ENCODE measurements around the gene CDH10.

Gene CDH10

DNA sequence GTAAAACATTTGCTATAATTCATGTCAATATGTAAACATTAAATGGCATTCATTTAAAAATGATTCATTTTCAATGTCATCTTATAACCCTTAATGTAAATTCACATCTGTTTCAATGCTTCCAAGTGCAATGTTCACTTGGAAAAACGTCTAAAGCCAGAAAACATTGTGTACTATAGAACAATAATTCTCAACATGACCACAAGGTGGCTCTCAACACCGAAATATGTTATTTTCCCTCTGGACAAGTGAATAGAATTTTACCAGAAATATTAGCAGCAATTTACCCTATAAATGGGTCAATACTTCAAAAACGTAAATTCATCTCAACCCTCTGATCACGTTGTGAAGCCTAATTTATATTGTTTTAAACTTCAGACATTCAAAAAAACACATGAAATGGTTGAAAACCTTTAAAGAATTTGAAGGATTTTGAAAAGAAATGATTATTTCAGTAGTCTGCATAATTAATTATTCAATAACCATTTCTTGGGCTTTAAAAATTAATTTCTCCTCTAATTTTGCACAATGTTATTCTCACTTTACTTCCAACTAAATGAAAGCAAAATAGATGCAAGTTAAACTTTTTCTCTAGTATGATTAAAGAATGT is 11.0 kb downstream of the CDH10 start:
- Histone ChIP-seq H3K36me3 (ENCODE audit: insufficient read depth, low read depth, low read length) (no peaks in the 10 kb centered on the region), H3K4me3 (ENCODE audit: low read length) (no peak overlapping the region), H3K27ac (ENCODE audit: low read length) (no peak overlapping the region), H3K9ac (ENCODE audit: low read depth, low read length) (no peak overlapping the region), H3K4me1 (ENCODE audit: insufficient read depth, low read length) (peaks cover 7% of the 10 kb centered on the region; the same call in 1 of the 2 replicates), H3K27me3 (ENCODE audit: insufficient read depth, low read length) (no peaks in the 10 kb centered on the region), H3K9me3 (ENCODE audit: insufficient read depth, low read depth, low read length) (no peaks in the 10 kb centered on the region)

DNA sequence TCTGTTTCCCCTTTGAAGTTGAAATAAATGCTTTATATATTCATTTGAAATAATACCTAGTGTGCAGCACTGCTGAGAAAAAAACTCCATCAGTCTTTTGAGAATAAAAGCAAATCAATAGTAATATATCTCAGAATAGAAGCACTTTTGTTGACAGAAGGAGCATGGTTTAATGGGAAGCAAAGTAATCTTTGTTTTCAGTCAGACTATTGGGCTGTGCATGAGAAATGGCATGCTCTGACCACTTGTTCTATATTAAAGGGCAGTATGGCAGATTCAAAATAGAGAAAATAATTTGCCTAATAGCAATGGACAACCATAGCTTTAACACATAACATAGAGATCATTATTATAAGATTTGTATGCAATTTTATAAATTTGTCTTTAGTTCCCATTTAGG is 12.4 kb downstream of the CDH10 start:
- Histone ChIP-seq H3K27me3 (ENCODE audit: insufficient read depth, low read length) (no peaks in the 10 kb centered on the region), H3K9me3 (ENCODE audit: insufficient read depth, low read depth, low read length) (no peaks in the 10 kb centered on the region), H3K4me1 (ENCODE audit: insufficient read depth, low read length) (peaks cover 7% of the 10 kb centered on the region; the same call in 1 of the 2 replicates), H3K9ac (ENCODE audit: low read depth, low read length) (no peak overlapping the region), H3K36me3 (ENCODE audit: insufficient read depth, low read depth, low read length) (no peaks in the 10 kb centered on the region), H3K4me3 (ENCODE audit: low read length) (no peak overlapping the region), H3K27ac (ENCODE audit: low read length) (no peak overlapping the region)

DNA sequence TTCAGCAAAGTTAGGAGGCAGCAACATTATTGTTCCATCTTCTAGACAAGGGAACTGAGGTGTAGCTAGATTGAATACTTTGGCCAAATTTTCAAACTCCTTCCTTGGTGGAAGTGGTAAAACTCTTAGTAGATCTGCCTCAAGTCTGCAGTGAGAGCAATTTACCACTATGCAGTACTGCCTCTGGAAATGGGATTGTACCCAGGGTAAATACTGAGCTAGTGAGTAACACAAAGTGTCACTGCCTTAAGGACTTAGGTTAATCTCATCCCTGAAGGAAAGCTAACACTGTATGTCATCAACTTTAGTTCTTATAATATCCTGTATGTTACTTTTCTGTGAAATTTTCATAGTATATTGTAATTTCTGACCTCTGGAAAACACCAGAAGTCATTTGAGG is 13.9 kb downstream of the CDH10 start:
- no peak overlapping the region for H3K27ac ChIP-seq (ENCODE audit: low read length)
- no peaks in the 10 kb centered on the region for H3K9me3 ChIP-seq (ENCODE audit: insufficient read depth, low read depth, low read length)
- H3K4me3 ChIP-seq (ENCODE audit: low read length), result no peak overlapping the region
- no peak overlapping the region for H3K9ac ChIP-seq (ENCODE audit: low read depth, low read length)
- H3K27me3 ChIP-seq (ENCODE audit: insufficient read depth, low read length), result no peaks in the 10 kb centered on the region
- H3K36me3 ChIP-seq (ENCODE audit: insufficient read depth, low read depth, low read length), result no peaks in the 10 kb centered on the region
- H3K4me1 ChIP-seq (ENCODE audit: insufficient read depth, low read length), result peaks cover 7% of the 10 kb centered on the region; the same call in 1 of the 2 replicates

GRCh38 chr5:24629798-24630197 is 15.0 kb downstream of the CDH10 start:
- no peaks in the 10 kb centered on the region for H3K9me3 ChIP-seq (ENCODE audit: insufficient read depth, low read depth, low read length)
- peaks cover under 1% of the 10 kb centered on the region; the same call in 1 of the 2 replicates for H3K4me1 ChIP-seq (ENCODE audit: insufficient read depth, low read length)
- H3K4me3 ChIP-seq (ENCODE audit: low read length), result no peak overlapping the region
- H3K9ac ChIP-seq (ENCODE audit: low read depth, low read length), result no peak overlapping the region
- no peaks in the 10 kb centered on the region for H3K36me3 ChIP-seq (ENCODE audit: insufficient read depth, low read depth, low read length)
- H3K27me3 ChIP-seq (ENCODE audit: insufficient read depth, low read length), result no peaks in the 10 kb centered on the region
- H3K27ac ChIP-seq (ENCODE audit: low read length), result no peak overlapping the region

- H3K27me3 ChIP-seq (ENCODE audit: insufficient read depth, low read length), result no peaks in the 10 kb centered on the region
- H3K9ac ChIP-seq (ENCODE audit: low read depth, low read length), result no peak overlapping the region
- H3K4me1 ChIP-seq (ENCODE audit: insufficient read depth, low read length), result peaks cover 18% of the 10 kb centered on the region
- no peak overlapping the region for H3K4me3 ChIP-seq (ENCODE audit: low read length)
- H3K9me3 ChIP-seq (ENCODE audit: insufficient read depth, low read depth, low read length), result no peaks in the 10 kb centered on the region
- no peaks in the 10 kb centered on the region for H3K36me3 ChIP-seq (ENCODE audit: insufficient read depth, low read depth, low read length)
- H3K27ac ChIP-seq (ENCODE audit: low read length), result no peak overlapping the region
Measured at GRCh38 chr5:24624872-24625271, 19.9 kb downstream of the CDH10 start.

DNA sequence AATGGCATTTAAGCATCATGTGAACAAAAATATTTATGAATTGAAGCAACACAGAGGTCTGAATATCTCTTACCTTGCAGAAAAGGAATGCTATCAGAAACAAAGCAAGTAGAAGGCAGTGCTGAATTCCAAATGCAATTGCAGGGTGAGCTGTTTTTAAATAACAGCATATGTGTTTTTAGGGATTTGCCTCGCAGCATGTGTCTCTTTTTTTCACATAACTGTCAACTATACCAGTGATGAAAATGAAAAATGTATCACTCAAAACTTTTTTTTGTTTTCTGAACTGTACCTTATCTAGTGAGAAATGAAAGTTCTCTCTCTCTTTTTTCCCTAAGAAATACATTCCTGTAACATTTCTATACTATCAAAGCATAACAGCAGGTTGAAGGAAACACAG is 21.2 kb downstream of the CDH10 start:
- H3K9ac ChIP-seq (ENCODE audit: low read depth, low read length), result no peak overlapping the region
- H3K4me1 ChIP-seq (ENCODE audit: insufficient read depth, low read length), result peaks cover 18% of the 10 kb centered on the region
- no peak overlapping the region for H3K4me3 ChIP-seq (ENCODE audit: low read length)
- H3K9me3 ChIP-seq (ENCODE audit: insufficient read depth, low read depth, low read length), result no peaks in the 10 kb centered on the region
- H3K36me3 ChIP-seq (ENCODE audit: insufficient read depth, low read depth, low read length), result no peaks in the 10 kb centered on the region
- no peak overlapping the region for H3K27ac ChIP-seq (ENCODE audit: low read length)
- no peaks in the 10 kb centered on the region for H3K27me3 ChIP-seq (ENCODE audit: insufficient read depth, low read length)

DNA sequence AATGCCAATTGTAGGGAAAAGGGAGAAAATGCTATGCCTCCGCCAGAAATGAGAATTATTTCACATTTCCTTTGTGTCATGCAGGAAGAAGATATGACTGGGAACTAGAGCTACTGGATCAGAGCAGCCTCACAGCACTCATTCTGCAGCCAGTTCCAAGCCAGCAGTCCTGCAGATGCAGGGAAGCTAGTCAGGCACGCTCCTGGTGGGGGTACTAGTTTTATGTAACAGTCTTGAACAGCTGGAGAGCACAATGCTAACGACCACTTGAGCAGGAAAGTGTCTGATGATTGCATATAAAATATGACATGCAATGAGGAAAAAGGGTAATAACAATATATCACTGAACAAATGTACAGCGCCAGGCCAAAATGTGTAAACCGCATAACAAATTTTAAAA is 21.7 kb downstream of the CDH10 start:
- Histone ChIP-seq H3K27me3 (ENCODE audit: insufficient read depth, low read length) (no peaks in the 10 kb centered on the region), H3K4me3 (ENCODE audit: low read length) (no peak overlapping the region), H3K9ac (ENCODE audit: low read depth, low read length) (no peak overlapping the region), H3K36me3 (ENCODE audit: insufficient read depth, low read depth, low read length) (no peaks in the 10 kb centered on the region), H3K9me3 (ENCODE audit: insufficient read depth, low read depth, low read length) (no peaks in the 10 kb centered on the region), H3K4me1 (ENCODE audit: insufficient read depth, low read length) (peaks cover 18% of the 10 kb centered on the region), H3K27ac (ENCODE audit: low read length) (no peak overlapping the region)

GRCh38 chr5:24621792-24622191 is 23.0 kb downstream of the CDH10 start:
- no peaks in the 10 kb centered on the region for H3K27me3 ChIP-seq (ENCODE audit: insufficient read depth, low read length)

DNA sequence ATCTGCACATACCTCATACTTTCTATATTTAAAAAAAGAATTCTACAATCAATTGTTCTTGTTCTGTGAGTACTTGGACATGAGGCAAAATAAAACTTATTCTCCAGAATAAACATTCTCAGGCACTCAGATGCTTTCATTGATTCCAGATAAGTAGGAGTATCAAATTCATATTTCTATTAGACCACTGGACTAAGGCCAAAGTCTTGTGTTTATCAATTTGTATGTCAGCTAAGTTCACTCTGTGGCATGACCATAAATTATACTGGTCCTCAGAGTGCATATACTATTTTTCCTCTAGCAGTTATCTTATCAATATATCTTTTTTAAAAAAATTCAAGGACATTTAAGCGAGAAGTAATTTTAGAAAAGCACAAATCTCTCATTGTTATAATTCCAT is 28.2 kb downstream of the CDH10 start:
- Histone ChIP-seq H3K27me3 (ENCODE audit: insufficient read depth, low read length) (no peaks in the 10 kb centered on the region), H3K4me1 (ENCODE audit: insufficient read depth, low read length) (no peaks in the 10 kb centered on the region), H3K4me3 (ENCODE audit: low read length) (no peak overlapping the region), H3K9ac (ENCODE audit: low read depth, low read length) (no peak overlapping the region), H3K27ac (ENCODE audit: low read length) (no peak overlapping the region), H3K9me3 (ENCODE audit: insufficient read depth, low read depth, low read length) (no peaks in the 10 kb centered on the region), H3K36me3 (ENCODE audit: insufficient read depth, low read depth, low read length) (no peaks in the 10 kb centered on the region)

More at GRCh38 chr5:24621792-24622191, 23.0 kb downstream of the CDH10 start:
- H3K36me3 ChIP-seq (ENCODE audit: insufficient read depth, low read depth, low read length), result no peaks in the 10 kb centered on the region
- no peaks in the 10 kb centered on the region for H3K9me3 ChIP-seq (ENCODE audit: insufficient read depth, low read depth, low read length)
- no peak overlapping the region for H3K4me3 ChIP-seq (ENCODE audit: low read length)
- no peak overlapping the region for H3K9ac ChIP-seq (ENCODE audit: low read depth, low read length)
- H3K4me1 ChIP-seq (ENCODE audit: insufficient read depth, low read length), result peaks cover 18% of the 10 kb centered on the region
- no peak overlapping the region for H3K27ac ChIP-seq (ENCODE audit: low read length)

DNA sequence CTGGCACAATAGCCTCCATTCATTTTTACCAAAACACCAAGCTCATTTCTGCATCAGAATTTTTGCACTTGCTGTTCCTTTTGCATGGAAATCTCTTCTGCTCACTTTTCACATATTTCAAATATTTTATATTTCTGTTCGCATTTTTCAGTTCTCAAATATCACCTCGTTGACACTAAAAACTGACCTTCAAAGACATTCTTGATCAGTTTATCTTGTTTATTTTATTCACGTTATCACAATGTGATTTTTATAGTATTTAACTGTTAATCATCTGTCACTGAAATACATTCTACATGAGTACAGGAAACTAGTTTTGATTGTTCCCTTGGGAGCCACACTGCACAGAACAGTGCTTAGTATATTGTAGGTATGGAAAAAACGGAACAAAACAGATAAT is 29.6 kb downstream of the CDH10 start:
- Histone ChIP-seq H3K4me3 (ENCODE audit: low read length) (no peak overlapping the region), H3K9me3 (ENCODE audit: insufficient read depth, low read depth, low read length) (no peaks in the 10 kb centered on the region), H3K4me1 (ENCODE audit: insufficient read depth, low read length) (no peaks in the 10 kb centered on the region), H3K9ac (ENCODE audit: low read depth, low read length) (no peak overlapping the region), H3K36me3 (ENCODE audit: insufficient read depth, low read depth, low read length) (no peaks in the 10 kb centered on the region), H3K27ac (ENCODE audit: low read length) (no peak overlapping the region), H3K27me3 (ENCODE audit: insufficient read depth, low read length) (no peaks in the 10 kb centered on the region)

DNA sequence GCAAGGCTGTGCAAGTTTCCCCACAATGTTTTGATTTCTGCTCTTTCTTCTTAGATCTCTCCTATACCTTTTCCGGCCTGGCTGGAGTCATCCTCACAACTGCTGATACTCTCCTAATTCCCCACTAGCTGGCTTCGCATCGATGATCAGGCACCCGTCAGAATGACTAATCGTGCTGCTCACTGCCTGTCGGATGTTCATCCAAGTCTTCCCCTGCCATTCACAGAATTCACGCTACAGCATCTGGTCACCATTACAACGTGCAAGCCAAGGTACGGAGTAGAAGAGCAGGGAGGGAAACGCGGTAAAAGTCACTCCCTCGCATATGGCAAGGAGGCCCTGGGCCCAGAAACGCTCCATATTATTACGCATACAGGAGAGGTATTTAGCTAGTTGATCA is 35.1 kb downstream of the CDH10 start:
- no peak overlapping the region for H3K27ac ChIP-seq (ENCODE audit: low read length)
- H3K27me3 ChIP-seq (ENCODE audit: insufficient read depth, low read length), result no peaks in the 10 kb centered on the region
- H3K4me3 ChIP-seq (ENCODE audit: low read length), result no peak overlapping the region
- H3K9me3 ChIP-seq (ENCODE audit: insufficient read depth, low read depth, low read length), result no peaks in the 10 kb centered on the region
- no peaks in the 10 kb centered on the region for H3K36me3 ChIP-seq (ENCODE audit: insufficient read depth, low read depth, low read length)
- no peaks in the 10 kb centered on the region for H3K4me1 ChIP-seq (ENCODE audit: insufficient read depth, low read length)
- no peak overlapping the region for H3K9ac ChIP-seq (ENCODE audit: low read depth, low read length)

- H3K27ac ChIP-seq (ENCODE audit: low read length), result no peak overlapping the region
- no peaks in the 10 kb centered on the region for H3K27me3 ChIP-seq (ENCODE audit: insufficient read depth, low read length)
- no peaks in the 10 kb centered on the region for H3K9me3 ChIP-seq (ENCODE audit: insufficient read depth, low read depth, low read length)
- no peak overlapping the region for H3K4me3 ChIP-seq (ENCODE audit: low read length)
- H3K4me1 ChIP-seq (ENCODE audit: insufficient read depth, low read length), result no peaks in the 10 kb centered on the region
- H3K9ac ChIP-seq (ENCODE audit: low read depth, low read length), result no peak overlapping the region
- no peaks in the 10 kb centered on the region for H3K36me3 ChIP-seq (ENCODE audit: insufficient read depth, low read depth, low read length)
Measured at GRCh38 chr5:24606971-24607370, 37.8 kb downstream of the CDH10 start.

Measured in iPS-20b (cell line).